Neural progenitor cell (in vitro differentiated cells): ENCODE measurements around the gene SUGCT.

Experiments used
- EZH2 ChIP-seq: fragments of 200-600 bp; sonication (generic); IDR thresholded peaks from 2 replicates; pipeline ENCODE4 v1.6.1; 2017; ENCODE audit warnings: antibody characterized with exemption, mild to moderate bottlenecking, moderate library complexity
- EZH2phosphoT487 ChIP-seq: fragments of 200-600 bp; sonication (generic); IDR thresholded peaks from 2 replicates; pipeline ENCODE4 v1.6.1; 2017; ENCODE audit warnings: antibody characterized with exemption
- TF ChIP-seq, protein P1 (sequence below): fragments of 200-600 bp; sonication (generic); IDR thresholded peaks from 2 replicates; pipeline ENCODE4 v1.5.1; 2017; ENCODE audit warnings: antibody characterized with exemption, mild to moderate bottlenecking

DNA sequence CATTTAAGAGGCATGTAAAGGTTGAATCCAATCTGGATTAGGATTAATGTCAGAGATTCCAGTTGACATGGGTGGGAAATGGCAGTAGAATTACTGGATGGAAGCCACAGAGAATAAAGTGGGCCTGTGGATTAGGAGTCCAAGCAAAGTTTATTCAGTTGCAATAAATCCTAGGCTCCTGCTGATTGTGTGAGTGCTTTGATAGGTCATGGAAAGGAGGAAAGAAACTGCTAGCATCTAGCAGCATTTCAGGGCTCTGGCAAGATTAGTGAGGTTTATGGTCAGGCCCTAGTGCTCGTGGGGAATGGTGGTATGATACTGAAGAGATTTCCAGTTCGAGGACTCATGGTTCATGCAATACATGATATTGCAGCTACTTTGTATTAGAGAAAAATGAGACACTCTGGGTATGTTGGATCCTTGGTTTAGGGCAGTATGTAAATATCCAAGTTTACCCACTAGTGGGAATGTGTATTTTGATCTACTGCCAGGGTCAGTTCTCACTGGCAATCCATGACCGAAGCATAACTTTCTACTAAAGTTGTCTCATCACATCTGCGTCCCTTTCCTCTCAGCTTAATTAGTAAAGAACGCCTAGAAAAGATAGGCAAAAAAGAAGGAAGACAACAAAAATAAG is 235.0 kb downstream of the SUGCT start:
- TF ChIP-seq, protein P1, sequence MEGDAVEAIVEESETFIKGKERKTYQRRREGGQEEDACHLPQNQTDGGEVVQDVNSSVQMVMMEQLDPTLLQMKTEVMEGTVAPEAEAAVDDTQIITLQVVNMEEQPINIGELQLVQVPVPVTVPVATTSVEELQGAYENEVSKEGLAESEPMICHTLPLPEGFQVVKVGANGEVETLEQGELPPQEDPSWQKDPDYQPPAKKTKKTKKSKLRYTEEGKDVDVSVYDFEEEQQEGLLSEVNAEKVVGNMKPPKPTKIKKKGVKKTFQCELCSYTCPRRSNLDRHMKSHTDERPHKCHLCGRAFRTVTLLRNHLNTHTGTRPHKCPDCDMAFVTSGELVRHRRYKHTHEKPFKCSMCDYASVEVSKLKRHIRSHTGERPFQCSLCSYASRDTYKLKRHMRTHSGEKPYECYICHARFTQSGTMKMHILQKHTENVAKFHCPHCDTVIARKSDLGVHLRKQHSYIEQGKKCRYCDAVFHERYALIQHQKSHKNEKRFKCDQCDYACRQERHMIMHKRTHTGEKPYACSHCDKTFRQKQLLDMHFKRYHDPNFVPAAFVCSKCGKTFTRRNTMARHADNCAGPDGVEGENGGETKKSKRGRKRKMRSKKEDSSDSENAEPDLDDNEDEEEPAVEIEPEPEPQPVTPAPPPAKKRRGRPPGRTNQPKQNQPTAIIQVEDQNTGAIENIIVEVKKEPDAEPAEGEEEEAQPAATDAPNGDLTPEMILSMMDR: no peak
- TF ChIP-seq EZH2 (no peak), EZH2phosphoT487 (no peak)
